ENCODE data around the gene SERPINA10. TPM values are rescaled to one million over a fixed set of nuclear protein-coding genes. Genes with fewer than 3 reads are reported as not detected.

Gene SERPINA10
- total and polyA plus RNA-seq, 10 of the 15 experiments (the other 5 are each of a cell fraction or from before 2014, with no cell fraction given): not detected

- WGBS (ENCODE audit: insufficient coverage, insufficient replicate concordance, low lambda C conversion rate, missing lambda C conversion rate): 63% methylated on average over 9 of the region's 9 CpGs
- no peak for DNase-seq (ENCODE audit: low read depth, low spot score)
- RAD21 ChIA-PET (ENCODE audit: unreplicated experiment): no interaction called here
- CTCF ChIA-PET: no interaction called here
- TF ChIP-seq, protein P1, sequence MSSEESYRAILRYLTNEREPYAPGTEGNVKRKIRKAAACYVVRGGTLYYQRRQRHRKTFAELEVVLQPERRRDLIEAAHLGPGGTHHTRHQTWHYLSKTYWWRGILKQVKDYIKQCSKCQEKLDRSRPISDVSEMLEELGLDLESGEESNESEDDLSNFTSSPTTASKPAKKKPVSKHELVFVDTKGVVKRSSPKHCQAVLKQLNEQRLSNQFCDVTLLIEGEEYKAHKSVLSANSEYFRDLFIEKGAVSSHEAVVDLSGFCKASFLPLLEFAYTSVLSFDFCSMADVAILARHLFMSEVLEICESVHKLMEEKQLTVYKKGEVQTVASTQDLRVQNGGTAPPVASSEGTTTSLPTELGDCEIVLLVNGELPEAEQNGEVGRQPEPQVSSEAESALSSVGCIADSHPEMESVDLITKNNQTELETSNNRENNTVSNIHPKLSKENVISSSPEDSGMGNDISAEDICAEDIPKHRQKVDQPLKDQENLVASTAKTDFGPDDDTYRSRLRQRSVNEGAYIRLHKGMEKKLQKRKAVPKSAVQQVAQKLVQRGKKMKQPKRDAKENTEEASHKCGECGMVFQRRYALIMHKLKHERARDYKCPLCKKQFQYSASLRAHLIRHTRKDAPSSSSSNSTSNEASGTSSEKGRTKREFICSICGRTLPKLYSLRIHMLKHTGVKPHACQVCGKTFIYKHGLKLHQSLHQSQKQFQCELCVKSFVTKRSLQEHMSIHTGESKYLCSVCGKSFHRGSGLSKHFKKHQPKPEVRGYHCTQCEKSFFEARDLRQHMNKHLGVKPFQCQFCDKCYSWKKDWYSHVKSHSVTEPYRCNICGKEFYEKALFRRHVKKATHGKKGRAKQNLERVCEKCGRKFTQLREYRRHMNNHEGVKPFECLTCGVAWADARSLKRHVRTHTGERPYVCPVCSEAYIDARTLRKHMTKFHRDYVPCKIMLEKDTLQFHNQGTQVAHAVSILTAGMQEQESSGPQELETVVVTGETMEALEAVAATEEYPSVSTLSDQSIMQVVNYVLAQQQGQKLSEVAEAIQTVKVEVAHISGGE (CRISPR knock-in tag; IDR thresholded peaks at IDR 0.05): no peak
- TF ChIP-seq HDAC2 (IDR thresholded peaks at IDR 0.05) (no peak), NR2F1 (conservative IDR thresholded peaks at IDR 0.05) (no peak), SUZ12 (IDR thresholded peaks at IDR 0.05; ENCODE audit: unreplicated experiment) (no peak), MEF2B (IDR thresholded peaks at IDR 0.05; ENCODE audit: partially characterized antibody, poor library complexity, severe bottlenecking) (no peak), TAF1 (IDR thresholded peaks at IDR 0.05; ENCODE audit: borderline replicate concordance, low read depth, low read length) (no peak), KDM1A (IDR thresholded peaks at IDR 0.05; ENCODE audit: borderline replicate concordance) (no peak), PAX8 (IDR thresholded peaks at IDR 0.05) (no peak)
- TF ChIP-seq, protein P2, sequence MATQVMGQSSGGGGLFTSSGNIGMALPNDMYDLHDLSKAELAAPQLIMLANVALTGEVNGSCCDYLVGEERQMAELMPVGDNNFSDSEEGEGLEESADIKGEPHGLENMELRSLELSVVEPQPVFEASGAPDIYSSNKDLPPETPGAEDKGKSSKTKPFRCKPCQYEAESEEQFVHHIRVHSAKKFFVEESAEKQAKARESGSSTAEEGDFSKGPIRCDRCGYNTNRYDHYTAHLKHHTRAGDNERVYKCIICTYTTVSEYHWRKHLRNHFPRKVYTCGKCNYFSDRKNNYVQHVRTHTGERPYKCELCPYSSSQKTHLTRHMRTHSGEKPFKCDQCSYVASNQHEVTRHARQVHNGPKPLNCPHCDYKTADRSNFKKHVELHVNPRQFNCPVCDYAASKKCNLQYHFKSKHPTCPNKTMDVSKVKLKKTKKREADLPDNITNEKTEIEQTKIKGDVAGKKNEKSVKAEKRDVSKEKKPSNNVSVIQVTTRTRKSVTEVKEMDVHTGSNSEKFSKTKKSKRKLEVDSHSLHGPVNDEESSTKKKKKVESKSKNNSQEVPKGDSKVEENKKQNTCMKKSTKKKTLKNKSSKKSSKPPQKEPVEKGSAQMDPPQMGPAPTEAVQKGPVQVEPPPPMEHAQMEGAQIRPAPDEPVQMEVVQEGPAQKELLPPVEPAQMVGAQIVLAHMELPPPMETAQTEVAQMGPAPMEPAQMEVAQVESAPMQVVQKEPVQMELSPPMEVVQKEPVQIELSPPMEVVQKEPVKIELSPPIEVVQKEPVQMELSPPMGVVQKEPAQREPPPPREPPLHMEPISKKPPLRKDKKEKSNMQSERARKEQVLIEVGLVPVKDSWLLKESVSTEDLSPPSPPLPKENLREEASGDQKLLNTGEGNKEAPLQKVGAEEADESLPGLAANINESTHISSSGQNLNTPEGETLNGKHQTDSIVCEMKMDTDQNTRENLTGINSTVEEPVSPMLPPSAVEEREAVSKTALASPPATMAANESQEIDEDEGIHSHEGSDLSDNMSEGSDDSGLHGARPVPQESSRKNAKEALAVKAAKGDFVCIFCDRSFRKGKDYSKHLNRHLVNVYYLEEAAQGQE (IDR thresholded peaks at IDR 0.05; ENCODE audit: low read depth, low read length): no peak
- Histone ChIP-seq H3K4me1 (ENCODE audit: control insufficient read depth, insufficient read depth, low read length) (no peaks in the 10 kb centered on the region), H3K27me3 (replicated peaks in 1 of 2; ENCODE audit: control insufficient read depth in 2 of 2, insufficient read depth in 2 of 2, low read length in 1 of 2) (no peaks in the 10 kb centered on the region; a peak in 1 of 4 replicates), H3K9ac (ENCODE audit: control insufficient read depth, insufficient read depth, low read length) (no peak overlapping the region), H3K36me3 (ENCODE audit: control insufficient read depth in 2 of 2, insufficient read depth in 2 of 2, low read length in 1 of 2) (no peaks in the 10 kb centered on the region), H3K4me3 (no peak overlapping the region), H3K4me2 (ENCODE audit: control insufficient read depth, insufficient read depth) (no peak overlapping the region), H2AFZ (ENCODE audit: control insufficient read depth, low read depth, low read length) (no peak overlapping the region), H3K9me3 (replicated peaks; ENCODE audit: control insufficient read depth, insufficient read depth, low read length) (no peaks in the 10 kb centered on the region; the same call in 2 of the 3 replicates), H3K27ac (ENCODE audit: control insufficient read depth, insufficient read depth) (no peak overlapping the region), H3K79me2 (ENCODE audit: control insufficient read depth, insufficient read depth, low read length) (no peaks in the 10 kb centered on the region), H4K20me1 (ENCODE audit: control insufficient read depth, insufficient read depth) (no peaks in the 10 kb centered on the region; the same call in 1 of the 2 replicates)
- in situ Hi-C loops (cut with MboI) (no loop called here), intact Hi-C loops (cut with micrococcal nuclease; ENCODE audit: unreplicated experiment) (no loop called here)
- no TSS peak for BruUV-seq (replicated peaks)
- POLR2A ChIA-PET: no interaction called here
- no peak for ATAC-seq
- no peak for FAIRE-seq
- SMC1A ChIA-PET (ENCODE audit: uncharacterized antibody, unreplicated experiment): no interaction called here
These were observed 2.5 kb upstream of the SERPINA10 start for GRCh38 chr14:94295360-94296180.

Data from GM12878 (cell line).